ENCODE data around the gene CETP.
"Not testable (repeated sequence)": the region's sequence is repeated elsewhere in the genome, so short reads cannot be mapped to it uniquely, and the experiment has no call there.

The CETP gene

GRCh38 chr16:57000271-57001025 lies 38.7 kb downstream of the CETP start:
- peak; percentile 40 for DNase-seq

DNA sequence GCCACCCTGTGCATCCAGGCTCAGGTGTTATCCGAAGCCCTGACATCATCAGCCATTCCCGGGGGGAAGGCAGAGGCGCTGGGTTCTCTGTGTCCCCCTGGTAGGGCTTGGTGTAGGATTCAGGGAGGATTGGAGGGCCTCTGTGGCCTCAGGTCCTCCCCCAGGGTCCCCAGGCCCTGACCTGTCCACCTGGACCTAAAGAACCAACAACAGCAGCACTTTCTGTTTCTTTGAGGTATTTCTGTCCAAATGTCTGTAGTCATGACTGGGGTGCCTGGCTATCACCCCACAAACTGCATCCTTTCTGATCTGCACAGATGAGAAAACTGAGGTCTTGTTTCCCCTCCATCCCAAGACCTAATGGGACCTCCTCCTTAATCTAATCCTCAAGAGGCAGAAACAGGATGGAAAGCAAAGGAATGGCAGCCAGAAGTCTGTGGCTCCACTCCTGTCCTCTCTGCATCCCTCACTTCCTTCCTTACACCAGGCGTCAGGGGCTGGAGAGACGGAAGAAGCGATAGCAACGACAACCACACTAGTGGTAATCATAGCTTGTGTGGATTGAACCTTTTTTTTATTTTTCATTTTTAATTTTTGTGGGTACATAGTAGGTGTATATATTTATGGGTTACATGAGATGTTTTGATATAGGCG lies 39.4 kb downstream of the CETP start:
- DNase-seq = no peak

GRCh38 chr16:57003439-57004386 lies 42.0 kb downstream of the CETP start:
- DNase-seq = no peak

DNA sequence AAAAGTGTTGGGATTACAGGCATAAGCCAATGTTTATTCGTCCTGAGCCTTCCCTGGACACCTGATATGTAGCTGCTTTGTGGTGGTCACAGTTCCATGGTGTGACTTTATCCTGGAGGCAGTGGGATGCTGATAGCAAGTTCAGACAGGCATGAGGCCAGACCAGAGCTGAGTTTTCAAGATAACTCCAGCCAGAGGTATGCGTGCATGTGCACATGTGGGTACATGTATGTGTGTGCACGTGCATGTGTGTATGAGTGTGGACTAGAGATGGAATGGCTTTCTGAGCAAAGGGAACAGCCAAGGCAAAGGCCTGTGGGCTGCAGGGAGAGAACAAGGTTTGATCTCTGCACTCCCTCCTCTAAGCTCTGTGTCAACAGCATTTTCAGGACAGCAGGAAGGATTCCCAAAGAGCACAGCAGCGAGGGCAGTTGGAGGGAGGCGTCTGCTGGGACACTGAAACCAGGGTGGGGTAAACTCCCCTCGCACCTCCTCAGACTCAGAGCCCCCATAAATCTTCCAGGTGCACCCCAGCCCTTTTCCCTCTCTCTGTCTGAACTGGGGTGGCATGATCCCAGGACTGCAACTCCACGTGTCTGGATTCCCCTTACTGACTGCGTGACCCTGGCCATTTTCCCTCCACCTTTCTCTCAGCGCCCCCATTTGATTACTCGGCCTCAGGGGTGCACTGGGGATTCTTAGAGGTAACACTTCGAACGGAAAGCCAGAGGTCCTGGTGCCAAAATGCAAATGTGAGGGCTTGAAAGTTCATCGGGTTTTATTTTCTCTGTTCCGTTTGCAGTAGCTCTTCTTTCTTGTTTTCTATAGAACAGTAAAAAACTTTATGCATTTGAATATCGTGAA lies 42.9 kb downstream of the CETP start:
- DNase-seq = no peak

- not testable (repeated sequence) for DNase-seq
These were observed 43.8 kb downstream of the CETP start for GRCh38 chr16:57005597-57005996.

- no peak for DNase-seq
These were observed 45.3 kb downstream of the CETP start for GRCh38 chr16:57007050-57007449.

DNA sequence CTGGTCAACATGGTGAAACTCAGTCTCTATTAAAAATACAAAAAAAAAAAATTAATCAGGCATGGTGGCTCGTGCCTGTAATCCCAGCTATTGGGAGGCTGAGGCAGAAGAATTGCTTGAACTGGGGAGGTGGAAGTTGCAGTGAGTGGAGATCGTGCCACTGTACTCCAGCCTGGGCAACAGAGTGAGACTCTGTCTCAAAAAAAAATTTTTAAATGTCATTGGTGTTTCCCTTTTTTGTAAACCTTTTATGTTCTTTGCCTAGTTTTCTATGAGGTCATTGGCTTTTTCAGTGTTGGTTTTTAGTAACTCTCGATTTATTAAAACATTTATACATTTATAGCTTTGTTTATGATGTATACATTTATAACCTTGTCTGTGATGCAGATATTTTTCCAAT lies 45.8 kb downstream of the CETP start:
- no peak for DNase-seq

GRCh38 chr16:57008440-57008839 lies 46.7 kb downstream of the CETP start:
- no peak for DNase-seq

DNA sequence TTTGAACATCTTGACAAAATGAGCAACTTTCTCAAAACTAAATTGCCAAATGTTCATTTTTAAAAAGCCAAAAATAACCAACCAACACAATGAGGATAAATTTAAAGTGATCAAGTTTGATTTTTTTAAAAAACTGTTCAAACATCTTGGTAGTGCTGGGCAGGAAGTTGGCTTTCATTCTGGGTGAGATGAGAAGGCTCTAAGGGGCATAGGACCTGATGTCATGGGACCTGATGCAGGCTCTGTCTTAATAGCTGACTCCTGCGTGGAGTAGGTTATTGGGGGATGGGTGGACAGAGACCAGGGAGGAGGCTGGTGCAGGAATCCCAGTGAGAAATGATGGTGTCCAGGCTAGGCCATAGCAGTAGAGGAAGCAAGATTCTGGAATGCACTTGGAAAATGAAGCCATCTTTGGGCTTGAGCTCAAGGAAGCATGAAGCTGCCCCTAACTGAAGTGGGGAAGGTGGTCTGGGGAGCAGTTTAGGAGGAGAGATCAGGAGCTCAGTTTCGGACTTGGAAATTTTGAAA lies 48.0 kb downstream of the CETP start:
- DNase-seq = peak; percentile 41

DNA sequence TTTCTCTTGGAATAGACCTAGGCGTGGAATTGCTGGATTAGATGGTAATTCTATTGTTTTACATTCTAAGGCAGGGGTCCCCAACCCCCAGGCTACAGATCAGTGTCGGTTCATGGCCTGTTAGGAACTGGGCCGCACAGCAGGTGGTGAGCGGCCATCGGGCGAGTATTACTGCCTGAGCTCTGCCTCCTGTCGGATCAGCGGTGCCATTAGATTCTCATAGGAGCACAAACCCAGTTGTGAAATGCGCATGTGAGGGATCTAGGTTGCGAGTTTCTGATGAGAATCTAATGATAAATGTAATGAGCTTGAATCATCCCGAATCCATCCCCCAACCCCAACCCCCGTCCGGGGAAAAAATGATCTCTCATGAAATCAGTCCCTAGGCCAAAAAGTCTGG lies 50.6 kb downstream of the CETP start:
- DNase-seq = no peak

DNA sequence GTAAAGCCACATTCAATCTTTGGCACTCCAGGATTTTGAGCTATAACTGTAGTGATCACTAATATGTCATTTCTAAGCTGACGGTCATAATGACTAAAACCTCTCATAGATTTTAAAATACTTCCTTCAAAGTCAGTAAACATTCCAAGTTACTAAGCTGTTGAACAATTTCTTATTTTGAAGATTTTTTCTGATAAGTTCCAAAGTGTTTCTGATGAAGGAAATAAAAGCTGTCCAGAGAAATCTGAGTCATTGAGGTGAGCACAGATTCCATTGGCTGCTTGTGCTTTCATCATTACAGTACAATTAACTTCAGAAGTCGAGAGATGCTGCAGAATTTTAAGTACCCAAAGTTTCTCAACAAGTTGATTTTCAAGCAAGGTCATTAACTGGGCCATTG lies 51.5 kb downstream of the CETP start:
- no peak for DNase-seq

GRCh38 chr16:57013902-57014301 lies 52.2 kb downstream of the CETP start:
- no peak for DNase-seq

- DNase-seq = no peak
These were observed 54.6 kb downstream of the CETP start for GRCh38 chr16:57016301-57016700.

GRCh38 chr16:57016831-57017230 lies 55.1 kb downstream of the CETP start:
- no peak for DNase-seq

DNA sequence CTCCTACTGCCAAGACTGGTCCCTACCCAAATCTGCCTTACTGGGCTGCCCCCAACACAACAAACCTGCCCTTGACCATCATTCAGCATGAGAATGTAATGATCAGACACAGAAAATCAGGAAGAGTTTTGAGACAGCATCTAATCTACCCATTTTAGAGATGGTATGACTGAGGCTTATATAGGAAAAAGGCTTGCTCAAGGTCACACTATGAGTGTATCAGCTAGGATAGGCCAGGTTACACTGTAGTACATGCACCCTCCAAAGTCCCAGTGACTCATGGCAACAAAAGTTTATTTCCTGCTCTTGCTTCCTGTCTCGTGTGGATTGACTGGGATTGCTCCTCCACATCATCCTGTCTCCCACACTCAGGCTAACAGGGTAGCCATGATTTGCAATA lies 55.5 kb downstream of the CETP start:
- DNase-seq = no peak

DNA sequence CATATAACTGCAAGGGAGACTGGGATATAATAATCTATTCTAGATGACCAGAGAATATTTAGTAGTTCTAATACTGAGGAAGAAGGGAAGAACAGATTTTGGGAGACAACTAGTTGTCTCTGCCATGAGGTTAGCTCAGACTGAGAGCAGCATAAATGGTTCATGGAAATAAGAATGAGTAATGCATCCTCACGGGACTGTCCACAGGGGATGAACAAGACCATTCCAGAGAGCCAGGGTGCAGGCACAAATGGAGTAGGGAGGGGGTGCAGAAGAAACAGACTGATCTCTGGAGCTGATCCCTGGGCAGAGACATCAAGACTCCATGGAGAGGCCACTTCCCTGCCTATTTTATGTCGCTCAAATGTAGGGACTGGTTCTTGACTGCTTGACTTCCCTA lies 58.0 kb downstream of the CETP start:
- DNase-seq = no peak

DNA sequence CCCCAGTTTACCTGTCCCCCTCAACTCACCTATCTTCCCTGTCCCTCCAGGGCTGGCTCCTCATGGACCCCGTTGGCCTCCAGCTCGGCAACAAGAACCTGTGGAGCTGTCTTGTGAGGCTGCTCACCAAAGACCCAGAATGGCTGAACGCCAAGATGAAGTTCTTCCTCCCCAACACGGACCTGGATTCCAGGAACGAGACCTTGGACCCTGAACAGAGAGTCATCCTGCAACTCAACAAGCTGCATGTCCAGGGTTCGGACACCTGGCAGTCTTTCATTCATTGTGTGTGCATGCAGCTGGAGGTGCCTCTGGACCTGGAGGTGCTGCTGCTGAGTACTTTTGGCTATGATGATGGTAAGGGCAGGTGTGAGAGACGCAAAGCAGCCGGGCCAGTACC lies 58.9 kb downstream of the CETP start:
- no peak for DNase-seq

GRCh38 chr16:57021757-57022156 lies 60.0 kb downstream of the CETP start:
- no peak for DNase-seq

- peak; percentile 44 for DNase-seq
These were observed 60.7 kb downstream of the CETP start for GRCh38 chr16:57022445-57022844.

DNA sequence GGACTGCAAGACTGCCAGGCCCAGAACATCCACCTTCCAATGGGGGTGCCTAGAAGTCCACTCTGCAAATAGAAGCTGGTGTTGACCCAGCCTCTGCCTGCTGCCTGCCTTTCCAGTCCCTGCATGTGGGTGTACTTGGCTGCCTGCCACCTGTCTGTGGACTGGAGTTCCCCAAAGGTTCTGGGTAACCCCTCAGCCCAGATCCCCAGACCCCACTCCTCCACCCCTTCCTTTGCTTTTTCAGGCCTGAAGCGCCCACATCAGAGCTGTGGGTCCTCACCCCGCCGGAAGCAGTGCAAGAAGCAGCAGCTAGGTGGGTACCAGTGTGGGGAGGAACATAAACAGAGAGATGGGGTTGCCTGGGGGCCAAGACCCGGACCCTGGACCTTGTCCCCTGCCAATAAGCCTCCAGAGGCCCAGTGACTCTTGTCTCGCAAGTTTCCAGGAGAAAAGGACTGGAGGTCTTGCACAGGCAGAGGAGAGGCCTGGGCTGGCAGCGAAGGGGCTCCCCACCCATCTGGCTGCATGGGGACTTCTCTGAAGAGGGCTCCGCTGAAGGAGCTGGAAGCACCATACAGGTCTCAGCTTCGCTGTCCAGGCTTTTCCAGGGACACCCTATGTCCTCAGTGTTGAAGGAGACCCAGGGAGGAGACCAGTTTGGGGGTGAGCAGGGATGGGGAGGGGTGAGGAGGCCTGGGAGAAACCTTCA lies 61.9 kb downstream of the CETP start:
- peak; percentile 86 for DNase-seq

DNA sequence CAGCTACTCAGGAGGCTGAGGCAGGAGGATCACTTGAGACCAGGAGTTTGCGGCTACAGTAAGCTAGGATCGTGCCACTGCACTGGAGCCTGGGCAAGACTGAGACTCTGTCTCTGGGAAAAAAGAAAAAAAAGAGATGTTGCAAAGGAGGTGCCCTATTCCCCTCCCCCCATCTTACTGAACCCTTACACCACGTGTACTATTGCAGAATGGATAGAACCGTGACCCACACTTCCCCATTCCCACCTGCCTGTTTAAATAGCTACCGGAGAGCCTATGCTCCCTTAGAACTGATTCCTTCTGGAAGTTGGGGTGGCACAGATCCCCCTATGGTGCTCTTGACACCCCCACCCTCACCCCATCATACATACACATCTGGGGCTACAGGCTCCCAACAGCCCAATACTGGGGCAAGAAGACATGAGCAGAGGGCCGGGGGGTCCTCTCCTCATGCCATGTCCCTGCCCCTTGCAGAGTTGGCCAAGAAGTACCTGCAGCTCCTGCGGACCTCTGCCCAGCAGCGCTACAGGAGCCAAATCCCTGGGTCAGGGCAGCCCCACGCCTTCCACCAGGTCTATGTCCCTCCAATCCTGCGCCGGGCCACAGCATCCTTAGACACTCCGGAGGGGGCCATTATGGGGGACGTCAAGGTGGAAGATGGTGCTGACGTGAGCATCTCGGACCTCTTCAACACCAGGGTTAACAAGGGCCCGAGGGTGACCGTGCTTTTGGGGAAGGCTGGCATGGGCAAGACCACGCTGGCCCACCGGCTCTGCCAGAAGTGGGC lies 63.3 kb downstream of the CETP start:
- no peak for DNase-seq
